ENCODE data around the gene UBE2E3. TPM values are rescaled to one million over a fixed set of nuclear protein-coding genes. Genes with fewer than 3 reads are reported as not detected.

The UBE2E3 gene
- total RNA-seq (2021) (75.1 to 76.4 TPM (median 76.3 TPM) in 3 replicates), Bru-seq, nascent RNA (percentile 92 among the genes with signal in this experiment)
- long read RNA-seq, experiment 1, transcript UBE2E3-202 (6 exons, 1,570 nt), result major isoform, 161 of 225 reads
- long read RNA-seq, experiment 1, transcript UBE2E3-209 (6 exons, 1,556 nt), result minor isoform, 6 of 225 reads
- long read RNA-seq, experiment 1, transcript UBE2E3-201 (6 exons, 1,347 nt), result minor isoform, 5 of 225 reads
- long read RNA-seq, experiment 1, partial matches to known transcripts, result 10 of 225 reads
- long read RNA-seq, experiment 1, other reads (novel, unspliced or antisense), result 42 of 225 reads
- long read RNA-seq, experiment 2, transcript UBE2E3-202 (6 exons, 1,570 nt), result major isoform, 76 of 117 reads
- long read RNA-seq, experiment 2, partial matches to known transcripts, result 22 of 117 reads
- long read RNA-seq, experiment 2, other reads (novel, unspliced or antisense), result 16 of 117 reads
- long read RNA-seq, experiment 3, transcript UBE2E3-202 (6 exons, 1,570 nt), result major isoform, 130 of 146 reads
- long read RNA-seq, experiment 3, partial matches to known transcripts, result 6 of 146 reads
- long read RNA-seq, experiment 3, other reads (novel, unspliced or antisense), result 8 of 146 reads

DNA sequence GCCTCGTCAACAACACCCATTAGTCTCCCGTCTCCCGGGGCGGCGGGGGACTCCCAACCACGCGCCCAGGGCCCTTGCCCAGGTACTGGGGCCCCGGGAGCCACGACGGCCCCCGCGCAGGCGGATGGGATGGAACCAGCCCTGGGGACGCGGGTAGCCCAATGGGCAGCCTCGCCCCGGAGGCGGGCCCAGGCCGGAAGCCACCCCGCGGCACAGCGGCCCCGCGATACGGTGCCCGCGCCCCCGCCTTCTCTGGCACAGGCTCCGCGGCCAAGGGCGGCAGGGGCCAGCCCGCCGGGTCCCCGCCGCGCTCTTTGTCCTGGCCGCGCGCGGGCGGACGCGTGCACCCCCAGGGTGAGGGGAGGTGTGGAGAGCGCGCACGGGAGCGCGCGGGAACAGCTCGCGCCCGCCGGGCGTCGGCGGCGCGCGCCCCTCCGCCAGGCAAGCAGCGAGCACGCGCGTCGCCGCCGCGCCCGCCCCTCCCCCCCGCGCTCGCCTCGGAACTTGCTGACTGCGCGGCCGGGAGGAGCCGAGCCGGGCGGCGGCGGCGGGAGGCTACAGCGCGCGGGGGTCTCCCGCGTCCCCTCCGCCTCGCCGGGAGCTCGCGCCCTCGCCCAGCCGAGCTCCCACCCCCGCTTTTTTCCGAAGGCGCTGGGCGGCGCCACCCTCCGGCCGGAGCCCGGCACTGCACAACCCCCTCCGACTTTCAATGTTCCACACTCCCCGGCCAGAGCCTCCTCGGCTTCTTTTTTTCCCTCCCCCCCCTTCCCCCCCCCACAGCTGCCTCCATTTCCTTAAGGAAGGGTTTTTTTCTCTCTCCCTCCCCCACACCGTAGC, at the start of gene UBE2E3:
UBE2E3 (plus strand) TSS at position 500 of the 837 bp plus-strand sequence. CDS start 1,438 bp downstream, outside the sequence.
- H3K4me1 Mint-ChIP-seq, result peaks cover 50% of the 10 kb centered on the region
- TF ChIP-seq CREM (CRISPR knock-in tag; IDR thresholded peaks at IDR 0.05), result peak; percentile 52; the same call in 1 of the 2 replicates
- TF ChIP-seq, protein P1, sequence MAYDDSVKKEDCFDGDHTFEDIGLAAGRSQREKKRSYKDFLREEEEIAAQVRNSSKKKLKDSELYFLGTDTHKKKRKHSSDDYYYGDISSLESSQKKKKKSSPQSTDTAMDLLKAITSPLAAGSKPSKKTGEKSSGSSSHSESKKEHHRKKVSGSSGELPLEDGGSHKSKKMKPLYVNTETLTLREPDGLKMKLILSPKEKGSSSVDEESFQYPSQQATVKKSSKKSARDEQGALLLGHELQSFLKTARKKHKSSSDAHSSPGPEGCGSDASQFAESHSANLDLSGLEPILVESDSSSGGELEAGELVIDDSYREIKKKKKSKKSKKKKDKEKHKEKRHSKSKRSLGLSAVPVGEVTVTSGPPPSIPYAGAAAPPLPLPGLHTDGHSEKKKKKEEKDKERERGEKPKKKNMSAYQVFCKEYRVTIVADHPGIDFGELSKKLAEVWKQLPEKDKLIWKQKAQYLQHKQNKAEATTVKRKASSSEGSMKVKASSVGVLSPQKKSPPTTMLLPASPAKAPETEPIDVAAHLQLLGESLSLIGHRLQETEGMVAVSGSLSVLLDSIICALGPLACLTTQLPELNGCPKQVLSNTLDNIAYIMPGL (CRISPR knock-in tag; IDR thresholded peaks at IDR 0.05), result peak; percentile 34; the same call in 1 of the 2 replicates
- 0 out of 2 replicates have a peak, but pooled peaks have one; percentile 13 for TF ChIP-seq JUN (CRISPR knock-in tag; IDR thresholded peaks at IDR 0.05)
- TF ChIP-seq, protein P2, sequence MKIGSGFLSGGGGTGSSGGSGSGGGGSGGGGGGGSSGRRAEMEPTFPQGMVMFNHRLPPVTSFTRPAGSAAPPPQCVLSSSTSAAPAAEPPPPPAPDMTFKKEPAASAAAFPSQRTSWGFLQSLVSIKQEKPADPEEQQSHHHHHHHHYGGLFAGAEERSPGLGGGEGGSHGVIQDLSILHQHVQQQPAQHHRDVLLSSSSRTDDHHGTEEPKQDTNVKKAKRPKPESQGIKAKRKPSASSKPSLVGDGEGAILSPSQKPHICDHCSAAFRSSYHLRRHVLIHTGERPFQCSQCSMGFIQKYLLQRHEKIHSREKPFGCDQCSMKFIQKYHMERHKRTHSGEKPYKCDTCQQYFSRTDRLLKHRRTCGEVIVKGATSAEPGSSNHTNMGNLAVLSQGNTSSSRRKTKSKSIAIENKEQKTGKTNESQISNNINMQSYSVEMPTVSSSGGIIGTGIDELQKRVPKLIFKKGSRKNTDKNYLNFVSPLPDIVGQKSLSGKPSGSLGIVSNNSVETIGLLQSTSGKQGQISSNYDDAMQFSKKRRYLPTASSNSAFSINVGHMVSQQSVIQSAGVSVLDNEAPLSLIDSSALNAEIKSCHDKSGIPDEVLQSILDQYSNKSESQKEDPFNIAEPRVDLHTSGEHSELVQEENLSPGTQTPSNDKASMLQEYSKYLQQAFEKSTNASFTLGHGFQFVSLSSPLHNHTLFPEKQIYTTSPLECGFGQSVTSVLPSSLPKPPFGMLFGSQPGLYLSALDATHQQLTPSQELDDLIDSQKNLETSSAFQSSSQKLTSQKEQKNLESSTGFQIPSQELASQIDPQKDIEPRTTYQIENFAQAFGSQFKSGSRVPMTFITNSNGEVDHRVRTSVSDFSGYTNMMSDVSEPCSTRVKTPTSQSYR (CRISPR knock-in tag; IDR thresholded peaks at IDR 0.05), result 0 out of 2 replicates have a peak, but pooled peaks have one; percentile 48
- TF ChIP-seq ZNF423 (CRISPR knock-in tag; IDR thresholded peaks at IDR 0.05), result peak; percentile 66; the same call in 1 of the 2 replicates
- TF ChIP-seq, protein P3, sequence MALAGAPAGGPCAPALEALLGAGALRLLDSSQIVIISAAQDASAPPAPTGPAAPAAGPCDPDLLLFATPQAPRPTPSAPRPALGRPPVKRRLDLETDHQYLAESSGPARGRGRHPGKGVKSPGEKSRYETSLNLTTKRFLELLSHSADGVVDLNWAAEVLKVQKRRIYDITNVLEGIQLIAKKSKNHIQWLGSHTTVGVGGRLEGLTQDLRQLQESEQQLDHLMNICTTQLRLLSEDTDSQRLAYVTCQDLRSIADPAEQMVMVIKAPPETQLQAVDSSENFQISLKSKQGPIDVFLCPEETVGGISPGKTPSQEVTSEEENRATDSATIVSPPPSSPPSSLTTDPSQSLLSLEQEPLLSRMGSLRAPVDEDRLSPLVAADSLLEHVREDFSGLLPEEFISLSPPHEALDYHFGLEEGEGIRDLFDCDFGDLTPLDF (CRISPR knock-in tag; IDR thresholded peaks at IDR 0.05), result 0 out of 2 replicates have a peak, but pooled peaks have one; percentile 41
- TF ChIP-seq, protein P4, sequence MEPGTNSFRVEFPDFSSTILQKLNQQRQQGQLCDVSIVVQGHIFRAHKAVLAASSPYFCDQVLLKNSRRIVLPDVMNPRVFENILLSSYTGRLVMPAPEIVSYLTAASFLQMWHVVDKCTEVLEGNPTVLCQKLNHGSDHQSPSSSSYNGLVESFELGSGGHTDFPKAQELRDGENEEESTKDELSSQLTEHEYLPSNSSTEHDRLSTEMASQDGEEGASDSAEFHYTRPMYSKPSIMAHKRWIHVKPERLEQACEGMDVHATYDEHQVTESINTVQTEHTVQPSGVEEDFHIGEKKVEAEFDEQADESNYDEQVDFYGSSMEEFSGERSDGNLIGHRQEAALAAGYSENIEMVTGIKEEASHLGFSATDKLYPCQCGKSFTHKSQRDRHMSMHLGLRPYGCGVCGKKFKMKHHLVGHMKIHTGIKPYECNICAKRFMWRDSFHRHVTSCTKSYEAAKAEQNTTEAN (CRISPR knock-in tag; IDR thresholded peaks at IDR 0.05), result no peak
- TF ChIP-seq EMX1 (CRISPR knock-in tag; IDR thresholded peaks at IDR 0.05), result no peak
- TF ChIP-seq, protein P5, sequence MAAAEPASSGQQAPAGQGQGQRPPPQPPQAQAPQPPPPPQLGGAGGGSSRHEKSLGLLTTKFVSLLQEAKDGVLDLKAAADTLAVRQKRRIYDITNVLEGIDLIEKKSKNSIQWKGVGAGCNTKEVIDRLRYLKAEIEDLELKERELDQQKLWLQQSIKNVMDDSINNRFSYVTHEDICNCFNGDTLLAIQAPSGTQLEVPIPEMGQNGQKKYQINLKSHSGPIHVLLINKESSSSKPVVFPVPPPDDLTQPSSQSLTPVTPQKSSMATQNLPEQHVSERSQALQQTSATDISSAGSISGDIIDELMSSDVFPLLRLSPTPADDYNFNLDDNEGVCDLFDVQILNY (CRISPR knock-in tag; IDR thresholded peaks at IDR 0.05), result peak; percentile 58; the same call in 1 of the 2 replicates
- 0 out of 2 replicates have a peak, but pooled peaks have one; percentile 14 for TF ChIP-seq TEAD1 (CRISPR knock-in tag; IDR thresholded peaks at IDR 0.05)
- no peak for TF ChIP-seq RELA (CRISPR knock-in tag; IDR thresholded peaks at IDR 0.05; ENCODE audit: borderline replicate concordance)
- TF ChIP-seq, protein P6, sequence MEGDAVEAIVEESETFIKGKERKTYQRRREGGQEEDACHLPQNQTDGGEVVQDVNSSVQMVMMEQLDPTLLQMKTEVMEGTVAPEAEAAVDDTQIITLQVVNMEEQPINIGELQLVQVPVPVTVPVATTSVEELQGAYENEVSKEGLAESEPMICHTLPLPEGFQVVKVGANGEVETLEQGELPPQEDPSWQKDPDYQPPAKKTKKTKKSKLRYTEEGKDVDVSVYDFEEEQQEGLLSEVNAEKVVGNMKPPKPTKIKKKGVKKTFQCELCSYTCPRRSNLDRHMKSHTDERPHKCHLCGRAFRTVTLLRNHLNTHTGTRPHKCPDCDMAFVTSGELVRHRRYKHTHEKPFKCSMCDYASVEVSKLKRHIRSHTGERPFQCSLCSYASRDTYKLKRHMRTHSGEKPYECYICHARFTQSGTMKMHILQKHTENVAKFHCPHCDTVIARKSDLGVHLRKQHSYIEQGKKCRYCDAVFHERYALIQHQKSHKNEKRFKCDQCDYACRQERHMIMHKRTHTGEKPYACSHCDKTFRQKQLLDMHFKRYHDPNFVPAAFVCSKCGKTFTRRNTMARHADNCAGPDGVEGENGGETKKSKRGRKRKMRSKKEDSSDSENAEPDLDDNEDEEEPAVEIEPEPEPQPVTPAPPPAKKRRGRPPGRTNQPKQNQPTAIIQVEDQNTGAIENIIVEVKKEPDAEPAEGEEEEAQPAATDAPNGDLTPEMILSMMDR (IDR thresholded peaks at IDR 0.05), result peak; percentile 46; the same call in 1 of the 2 replicates
- TF ChIP-seq FOXP1 (CRISPR knock-in tag; IDR thresholded peaks at IDR 0.05; ENCODE audit: borderline replicate concordance), result peak; percentile 63; the same call in 1 of the 2 replicates
- no peak for TF ChIP-seq ZBTB21 (CRISPR knock-in tag; IDR thresholded peaks at IDR 0.05; ENCODE audit: borderline replicate concordance)
- TF ChIP-seq ZNF317 (CRISPR knock-in tag; IDR thresholded peaks at IDR 0.05; ENCODE audit: borderline replicate concordance, low read depth), result 0 out of 2 replicates have a peak, but pooled peaks have one; percentile 21
- TF ChIP-seq, protein P7, sequence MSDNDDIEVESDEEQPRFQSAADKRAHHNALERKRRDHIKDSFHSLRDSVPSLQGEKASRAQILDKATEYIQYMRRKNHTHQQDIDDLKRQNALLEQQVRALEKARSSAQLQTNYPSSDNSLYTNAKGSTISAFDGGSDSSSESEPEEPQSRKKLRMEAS (CRISPR knock-in tag; IDR thresholded peaks at IDR 0.05), result peak; percentile 68
- TF ChIP-seq ZNF232 (CRISPR knock-in tag; IDR thresholded peaks at IDR 0.05), result no peak
- no peak for TF ChIP-seq NR3C1 (CRISPR knock-in tag; conservative IDR thresholded peaks at IDR 0.05; ENCODE audit: low read depth)
- no peak for TF ChIP-seq SP1 (CRISPR knock-in tag; conservative IDR thresholded peaks at IDR 0.05)
- 0 out of 2 replicates have a peak, but pooled peaks have one; percentile 76 for TF ChIP-seq KAT7 (CRISPR knock-in tag; IDR thresholded peaks at IDR 0.05; ENCODE audit: borderline replicate concordance)
- 0 out of 2 replicates have a peak, but pooled peaks have one; percentile 44 for TF ChIP-seq GABPB1 (CRISPR knock-in tag; IDR thresholded peaks at IDR 0.05)
- TF ChIP-seq ESRRA (CRISPR knock-in tag; IDR thresholded peaks at IDR 0.05; ENCODE audit: borderline replicate concordance), result peak; percentile 61; the same call in 1 of the 2 replicates
- peaks cover 13% of the 10 kb centered on the region for H3K36me3 Mint-ChIP-seq
- peak; percentile 88 for DNase-seq (ENCODE audit: low spot score)
- ChIA-PET POLR2A (interaction anchor here (0.7 to 1.3 kb wide), 7 partner anchors 9 to 1313 kb away, joined by 3 to 5 read pairs (median 3); partner anchors contain the start of gene ITGA4), CTCF (interaction anchor here (0.6 to 2.1 kb wide), 20 partner anchors 12 to 857 kb away, joined by 3 to 13 read pairs (median 4); no protein-coding TSS in a partner anchor)
- peak; percentile 80 for ATAC-seq
- no peaks in the 10 kb centered on the region for H3K9me3 Mint-ChIP-seq
- peak within 1 kb of the TSS; percentile 99 for H3K4me3 Mint-ChIP-seq
- no peaks in the 10 kb centered on the region for H3K27me3 Mint-ChIP-seq (ENCODE audit: low read depth)
- peak within 1 kb of the TSS; percentile 98 for H3K27ac Mint-ChIP-seq
